Ammon's horn (tissue), 1 donor: ENCODE data around the gene TAPBPL.
"Not testable (repeated sequence)": the region's sequence is repeated elsewhere in the genome, so short reads cannot be mapped to it uniquely, and the experiment has no call there.

Experiments
- DNase-seq: peaks from one replicate; pipeline ENCODE4 v3.0.0-alpha.2; 2016; ENCODE audit warnings: low spot score

TAPBPL gene, protein sequence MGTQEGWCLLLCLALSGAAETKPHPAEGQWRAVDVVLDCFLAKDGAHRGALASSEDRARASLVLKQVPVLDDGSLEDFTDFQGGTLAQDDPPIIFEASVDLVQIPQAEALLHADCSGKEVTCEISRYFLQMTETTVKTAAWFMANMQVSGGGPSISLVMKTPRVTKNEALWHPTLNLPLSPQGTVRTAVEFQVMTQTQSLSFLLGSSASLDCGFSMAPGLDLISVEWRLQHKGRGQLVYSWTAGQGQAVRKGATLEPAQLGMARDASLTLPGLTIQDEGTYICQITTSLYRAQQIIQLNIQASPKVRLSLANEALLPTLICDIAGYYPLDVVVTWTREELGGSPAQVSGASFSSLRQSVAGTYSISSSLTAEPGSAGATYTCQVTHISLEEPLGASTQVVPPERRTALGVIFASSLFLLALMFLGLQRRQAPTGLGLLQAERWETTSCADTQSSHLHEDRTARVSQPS

DNA sequence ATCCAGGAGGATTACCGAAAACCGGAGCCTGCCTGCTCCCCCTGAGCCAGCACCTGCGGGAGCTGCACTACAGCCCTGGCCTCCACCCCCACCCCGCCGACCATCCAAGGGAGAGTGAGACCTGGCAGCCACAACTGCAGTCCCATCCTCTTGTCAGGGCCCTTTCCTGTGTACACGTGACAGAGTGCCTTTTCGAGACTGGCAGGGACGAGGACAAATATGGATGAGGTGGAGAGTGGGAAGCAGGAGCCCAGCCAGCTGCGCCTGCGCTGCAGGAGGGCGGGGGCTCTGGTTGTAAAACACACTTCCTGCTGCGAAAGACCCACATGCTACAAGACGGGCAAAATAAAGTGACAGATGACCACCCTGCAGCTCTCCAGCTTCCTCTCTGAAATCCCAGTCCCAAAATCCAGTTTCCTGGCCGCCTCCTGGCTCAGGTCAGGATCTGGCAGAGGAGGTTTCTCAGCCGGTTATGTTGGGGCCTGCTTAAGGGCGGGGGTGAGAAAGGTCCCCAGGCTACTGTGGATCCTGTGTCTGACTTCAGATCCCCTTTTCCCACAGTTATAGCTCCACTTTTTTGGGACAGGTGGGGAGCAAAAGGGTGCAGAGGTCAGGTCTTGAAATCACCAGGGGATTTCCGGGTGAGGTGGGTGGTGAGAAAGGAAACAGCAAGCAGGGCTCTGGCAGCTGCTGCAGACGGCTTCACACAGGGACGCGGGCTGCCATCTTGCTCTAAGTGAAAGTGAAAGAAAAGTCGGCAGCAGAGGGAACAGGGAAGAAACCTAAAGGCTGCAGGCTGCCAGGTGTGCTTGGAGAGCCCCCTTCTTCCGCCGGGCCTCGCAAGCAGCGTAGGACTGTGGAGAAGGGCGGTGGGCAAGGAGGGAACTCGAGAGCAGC is at the start of gene TAPBPL:
Gene TAPBPL, plus strand, starts transcription at position 695 of the 897 bp plus-strand sequence. CDS start 207 bp downstream, outside the sequence.
- peak; percentile 95 for DNase-seq

DNA sequence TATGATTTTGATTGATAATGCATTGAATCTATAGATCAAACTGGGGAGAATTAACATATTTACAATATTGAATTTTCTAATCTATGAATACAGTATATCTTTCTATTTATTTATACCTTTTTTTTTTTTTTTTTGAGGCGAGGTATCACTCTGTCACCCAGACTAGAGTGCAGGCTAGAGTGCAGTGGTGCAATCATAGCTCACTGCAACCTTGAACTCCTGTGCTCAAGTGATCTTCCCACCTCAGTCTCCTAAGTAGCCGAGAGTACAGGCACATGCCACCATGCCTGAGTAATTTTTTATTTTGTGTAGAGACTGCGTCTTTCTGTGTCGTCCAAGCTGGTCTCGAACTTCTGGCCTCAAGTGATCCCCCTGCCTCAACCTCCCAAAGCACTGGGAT is 47.5 kb upstream of the TAPBPL start:
- no peak for DNase-seq

DNA sequence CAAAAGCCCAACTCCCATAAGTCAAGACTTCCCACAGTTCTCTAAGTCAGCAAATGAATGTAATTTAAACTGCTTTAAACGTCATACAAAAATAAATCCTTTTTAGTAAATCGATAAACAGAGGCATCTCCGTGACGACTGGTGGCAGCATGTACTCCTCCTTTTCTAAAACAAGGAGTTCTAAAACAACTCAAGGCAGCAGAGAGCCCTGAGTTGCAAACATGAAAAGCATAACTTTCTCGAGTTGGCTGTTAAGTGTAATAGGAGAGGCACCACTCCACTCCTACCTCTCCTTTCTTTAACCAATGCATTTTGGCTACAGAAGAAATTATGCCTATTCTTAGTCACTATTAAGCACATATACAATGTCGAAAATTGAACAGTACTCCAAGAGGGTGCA is 45.9 kb upstream of the TAPBPL start:
- no peak for DNase-seq

DNA sequence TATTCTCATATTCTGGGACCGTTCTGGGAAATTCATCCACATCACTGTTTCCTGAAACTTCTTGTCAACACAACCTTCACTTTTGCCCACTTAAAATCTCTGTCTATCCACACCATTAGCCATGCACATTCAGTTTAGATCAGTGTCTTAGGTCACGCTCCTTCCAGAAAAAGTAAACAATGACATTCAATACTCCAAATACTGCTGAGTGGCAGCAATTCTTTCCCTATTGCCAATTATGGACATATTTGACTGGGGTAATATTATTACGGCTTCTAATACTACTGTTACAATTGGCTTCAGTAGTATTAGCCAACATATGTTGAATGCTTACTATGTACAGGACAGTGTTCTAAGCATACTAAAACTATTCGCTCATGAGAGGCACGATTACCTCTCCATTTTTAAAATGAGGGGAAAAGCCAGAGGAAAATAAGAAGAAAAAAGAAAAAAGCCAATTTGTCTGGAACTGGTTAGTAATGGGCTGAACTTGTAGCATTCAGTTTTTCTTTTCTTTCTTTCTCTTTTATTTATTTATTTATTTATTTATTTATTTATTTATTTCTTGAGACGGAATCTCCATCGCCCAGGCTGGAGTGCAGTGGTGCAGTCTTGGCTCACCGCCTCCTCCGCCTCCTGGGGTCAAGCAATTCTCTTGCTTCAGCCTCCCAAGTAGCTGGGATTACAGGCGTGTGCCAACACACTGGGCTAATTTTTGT is 44.4 kb upstream of the TAPBPL start:
- DNase-seq = no peak

DNA sequence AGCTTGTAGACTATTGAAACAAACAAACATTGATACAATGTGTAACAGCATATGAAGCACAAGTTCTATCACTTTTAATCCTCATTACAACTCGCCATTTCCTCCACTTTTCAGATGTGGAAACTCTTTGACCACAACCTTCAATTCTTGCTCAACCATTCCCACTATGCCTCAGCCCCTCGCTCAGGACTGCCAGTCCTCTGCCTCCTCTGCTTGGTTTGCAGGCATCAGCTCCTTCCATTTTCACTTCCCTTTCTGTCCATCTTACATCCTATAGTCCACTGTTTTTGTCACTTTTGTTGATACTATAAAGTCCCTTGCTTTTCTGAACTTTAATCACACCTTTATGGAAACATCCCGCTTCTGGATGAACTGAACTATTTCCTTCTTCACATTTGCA is 35.2 kb upstream of the TAPBPL start:
- DNase-seq = peak; percentile 61

DNA sequence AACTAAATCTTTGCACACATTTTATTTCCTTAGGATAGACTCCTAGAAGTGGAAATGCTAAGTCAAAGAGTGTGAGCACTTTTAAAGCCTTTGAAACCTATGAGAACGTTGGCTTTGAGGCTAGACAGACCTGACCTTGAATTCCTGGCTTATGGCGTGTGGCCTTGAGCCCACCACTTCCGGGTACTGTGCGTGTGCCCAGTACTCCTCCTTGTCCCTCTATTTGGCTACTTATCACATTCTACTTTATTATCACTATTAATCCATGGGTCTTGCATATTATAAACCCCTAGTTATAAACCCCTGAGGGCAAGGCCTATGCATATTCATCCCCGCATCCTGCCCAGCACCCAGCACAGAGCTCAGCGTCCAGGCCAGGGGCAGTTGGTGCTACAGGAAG is 33.0 kb upstream of the TAPBPL start:
- DNase-seq = no peak

GRCh38 chr12:6420364-6420763 is 31.5 kb upstream of the TAPBPL start:
- DNase-seq = no peak

DNA sequence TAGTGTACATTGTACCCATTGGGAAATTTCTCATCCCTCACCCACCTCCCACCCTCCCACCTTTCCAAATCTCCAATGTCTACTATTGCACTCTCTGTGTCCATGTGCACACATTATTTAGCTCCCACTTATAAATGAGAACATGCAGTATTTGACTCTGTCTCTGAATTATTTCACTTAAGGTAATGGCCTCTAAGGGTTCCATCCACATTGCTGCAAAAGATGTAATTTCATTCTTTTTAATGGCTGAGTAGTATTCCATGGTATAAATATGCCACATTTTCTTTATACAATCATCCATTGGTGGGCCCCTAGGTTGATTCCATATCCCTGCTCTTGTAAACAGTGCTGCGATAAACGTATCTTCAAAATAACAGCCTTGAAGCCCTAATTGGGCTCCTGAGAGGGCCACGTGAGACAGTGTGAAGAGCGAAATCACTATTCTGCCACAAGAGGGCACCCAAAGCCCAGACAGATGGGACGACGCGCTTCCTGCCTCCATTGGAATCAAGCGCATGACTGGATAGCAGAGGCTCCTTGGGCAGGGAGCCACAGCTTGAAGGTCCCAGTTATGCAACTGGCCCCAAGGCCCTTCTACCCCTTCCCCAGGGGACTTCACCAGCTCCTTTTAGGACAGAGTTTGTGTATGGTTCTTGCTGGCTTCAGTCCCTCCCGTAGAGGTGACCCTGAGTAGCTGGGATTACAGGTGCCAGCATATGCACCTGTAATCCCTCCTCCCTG is 28.4 kb upstream of the TAPBPL start:
- DNase-seq = peak; percentile 95

DNA sequence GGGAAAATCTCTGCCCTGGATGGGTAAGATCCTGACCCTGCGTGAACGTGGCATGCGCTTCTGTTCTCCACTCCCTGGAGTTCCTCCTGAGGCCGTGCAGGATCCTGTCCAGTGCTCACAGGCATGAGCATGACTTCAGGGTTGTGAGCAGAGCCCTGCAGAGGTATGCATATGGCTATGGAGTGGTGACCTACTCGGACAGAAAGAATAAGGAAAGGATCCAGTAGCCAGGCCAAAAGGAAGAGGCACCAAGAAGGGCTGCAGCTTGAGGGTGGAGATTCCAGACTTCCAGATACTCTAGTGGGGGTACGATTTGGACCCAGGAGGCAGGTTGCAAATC is 27.9 kb upstream of the TAPBPL start:
- no peak for DNase-seq

DNA sequence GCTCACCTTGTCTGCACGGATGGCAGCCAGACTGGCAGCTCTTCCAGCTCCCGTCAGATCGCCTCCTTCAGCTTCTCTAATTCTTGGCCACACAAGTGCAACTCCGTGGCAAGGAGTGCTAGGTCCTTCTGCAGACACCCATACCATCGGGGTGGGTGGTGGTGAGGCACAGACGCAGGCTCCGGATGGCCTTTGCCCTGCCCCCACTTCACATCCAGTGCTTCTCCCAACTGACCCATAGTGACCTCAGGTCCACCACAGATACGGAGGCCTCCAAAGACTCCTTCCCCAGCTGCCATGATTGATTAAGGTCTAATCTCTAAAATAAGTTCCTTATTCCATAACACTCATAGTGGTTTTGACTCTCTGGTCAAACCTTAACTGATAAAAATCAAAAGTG is 27.0 kb upstream of the TAPBPL start:
- no peak for DNase-seq

- peak; percentile 49 for DNase-seq
Observed at GRCh38 chr12:6425590-6426531, 26.0 kb upstream of the TAPBPL start.

DNA sequence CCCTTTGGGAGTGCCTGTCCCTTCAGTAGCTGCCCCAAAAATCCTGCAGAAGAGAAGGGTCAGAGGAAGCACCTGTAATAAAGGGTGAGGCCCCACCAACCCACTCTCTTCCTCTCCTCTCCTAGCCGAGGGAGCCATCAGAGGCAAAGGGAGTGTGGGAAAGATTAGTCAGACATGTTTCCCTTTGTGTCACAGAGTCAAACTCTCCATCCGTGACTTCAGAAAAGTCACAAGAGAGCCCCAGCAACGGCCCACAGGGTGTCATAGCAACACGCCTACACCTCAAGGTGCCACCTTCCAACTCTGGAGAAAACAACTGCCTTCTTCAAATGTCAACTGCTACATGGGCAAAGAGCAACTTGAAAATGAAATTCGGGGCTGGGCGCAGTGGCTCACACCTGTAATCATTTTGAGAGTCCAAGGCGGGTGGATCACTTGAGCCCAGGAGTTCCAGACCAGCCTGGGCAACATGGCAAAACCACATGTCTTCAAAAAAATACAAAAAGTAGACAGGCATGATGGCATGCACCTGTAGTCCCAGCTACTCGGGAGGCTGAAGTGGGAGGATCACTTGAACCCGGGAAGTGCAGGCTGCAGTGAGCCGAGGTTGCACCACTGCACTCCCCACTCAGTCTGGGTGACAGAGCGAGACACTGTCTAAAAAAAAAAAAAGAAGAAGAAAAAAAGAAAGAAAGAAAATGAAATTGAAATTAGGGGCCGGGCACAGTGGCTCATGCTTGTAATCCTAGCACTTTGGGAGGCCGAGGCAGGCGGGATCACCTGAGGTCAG is 24.8 kb upstream of the TAPBPL start:
- DNase-seq = no peak

DNA sequence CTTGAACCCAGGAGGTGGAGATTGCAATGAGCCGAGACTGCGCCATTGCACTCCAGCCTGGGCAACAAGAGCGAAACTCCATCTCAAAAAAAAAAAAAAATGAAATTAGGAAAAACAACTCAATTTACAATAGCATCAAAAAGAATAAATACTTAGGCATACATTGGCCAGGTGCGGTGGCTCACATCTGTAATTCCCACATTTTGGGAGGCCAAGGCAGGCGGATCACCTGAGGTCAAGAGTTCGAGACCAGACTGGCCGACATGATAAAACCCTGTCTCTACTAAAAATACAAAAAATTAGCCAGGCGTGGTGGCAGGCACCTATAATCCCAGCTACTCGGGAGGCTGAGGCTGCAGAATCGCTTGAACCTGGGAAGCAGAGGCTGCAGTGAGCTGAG is 24.0 kb upstream of the TAPBPL start:
- DNase-seq = not testable (repeated sequence)

DNA sequence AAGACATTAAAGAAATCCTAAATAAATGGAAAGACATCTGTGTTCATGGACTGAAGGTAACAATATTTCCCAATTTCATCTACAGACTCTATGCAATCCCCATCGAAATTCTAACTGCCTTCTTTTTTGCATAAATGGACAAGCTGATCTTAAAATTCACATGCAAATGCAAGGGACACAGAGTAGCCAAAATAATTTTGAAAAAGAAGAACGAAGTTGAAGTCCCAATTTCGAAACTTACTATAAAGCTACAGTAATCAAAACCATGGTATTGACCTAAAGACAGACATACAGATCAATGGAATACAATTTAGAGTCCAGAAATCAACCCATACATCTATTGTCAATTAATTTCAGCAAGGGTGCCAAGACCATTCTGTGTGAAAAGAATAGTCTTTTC is 23.5 kb upstream of the TAPBPL start:
- DNase-seq = no peak

DNA sequence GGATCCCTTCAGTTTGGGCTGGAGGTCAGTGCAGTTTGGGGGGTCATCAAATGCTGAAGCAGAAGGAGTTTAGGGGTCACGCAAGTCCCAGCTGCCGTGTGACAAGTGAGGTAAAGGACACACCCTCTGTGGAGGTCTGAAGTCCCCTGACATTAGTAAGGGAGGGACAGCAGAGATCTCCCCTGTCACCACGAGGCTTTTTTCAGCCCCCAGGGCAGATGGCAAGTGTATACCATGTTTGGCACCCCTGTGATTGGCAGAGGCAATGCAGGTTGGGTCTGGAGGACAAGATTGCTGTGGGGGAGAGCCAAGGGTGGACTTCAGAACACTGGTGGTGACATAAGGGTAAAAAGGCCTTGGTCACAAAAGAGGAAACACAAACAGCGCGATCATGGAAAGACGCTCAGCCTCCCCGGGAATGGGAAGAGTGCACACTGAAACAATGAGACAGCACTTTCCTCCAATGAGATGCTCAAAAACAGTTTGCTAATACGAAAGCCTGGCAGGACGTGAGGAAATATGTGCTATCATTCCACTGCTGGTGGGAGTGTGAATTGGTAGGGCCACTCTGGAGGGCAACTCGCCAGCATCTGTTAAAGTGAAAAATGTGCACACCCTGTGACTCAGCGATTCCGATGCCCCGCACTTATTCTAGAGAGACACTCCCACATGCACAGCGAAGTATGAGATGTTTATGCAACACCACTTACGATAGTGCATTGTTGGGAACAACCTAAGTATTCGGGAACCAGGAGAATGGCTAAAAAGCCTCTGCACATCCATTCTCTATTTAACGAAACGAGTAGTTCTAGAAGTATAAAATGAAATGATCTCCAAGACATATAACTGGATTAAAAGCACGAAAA is 21.5 kb upstream of the TAPBPL start:
- DNase-seq = peak; percentile 61

DNA sequence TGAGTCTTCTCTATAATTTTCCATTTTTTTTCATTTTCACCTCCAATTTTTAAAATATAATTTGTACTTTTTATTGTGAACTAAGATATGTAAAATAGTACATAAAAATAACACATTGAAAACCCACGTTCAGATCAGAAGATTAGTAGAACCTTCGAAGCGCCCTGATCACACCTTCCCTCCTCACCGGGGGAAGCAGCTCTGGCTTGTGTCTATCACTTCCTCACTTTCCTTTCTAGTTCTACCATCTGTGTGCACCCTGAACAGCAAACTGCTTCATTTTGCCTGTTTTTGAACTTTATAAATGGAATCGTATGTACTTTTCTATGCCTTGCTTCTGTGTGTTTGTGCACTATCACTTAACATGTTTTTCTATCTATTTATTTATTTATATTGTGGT is 18.9 kb upstream of the TAPBPL start:
- DNase-seq = no peak

- DNase-seq = no peak
Observed at GRCh38 chr12:6434205-6435140, 17.4 kb upstream of the TAPBPL start.
